ENCODE data around the gene ARHGEF2. TPM values are rescaled to one million over a fixed set of nuclear protein-coding genes. Genes with fewer than 3 reads are reported as not detected.
A peak's percentile ranks its signal among the peaks of the same experiment; 100 is the strongest.

ARHGEF2 gene
- total RNA-seq, 1 experiment from 2014 or later, result 85.0 TPM

DNA sequence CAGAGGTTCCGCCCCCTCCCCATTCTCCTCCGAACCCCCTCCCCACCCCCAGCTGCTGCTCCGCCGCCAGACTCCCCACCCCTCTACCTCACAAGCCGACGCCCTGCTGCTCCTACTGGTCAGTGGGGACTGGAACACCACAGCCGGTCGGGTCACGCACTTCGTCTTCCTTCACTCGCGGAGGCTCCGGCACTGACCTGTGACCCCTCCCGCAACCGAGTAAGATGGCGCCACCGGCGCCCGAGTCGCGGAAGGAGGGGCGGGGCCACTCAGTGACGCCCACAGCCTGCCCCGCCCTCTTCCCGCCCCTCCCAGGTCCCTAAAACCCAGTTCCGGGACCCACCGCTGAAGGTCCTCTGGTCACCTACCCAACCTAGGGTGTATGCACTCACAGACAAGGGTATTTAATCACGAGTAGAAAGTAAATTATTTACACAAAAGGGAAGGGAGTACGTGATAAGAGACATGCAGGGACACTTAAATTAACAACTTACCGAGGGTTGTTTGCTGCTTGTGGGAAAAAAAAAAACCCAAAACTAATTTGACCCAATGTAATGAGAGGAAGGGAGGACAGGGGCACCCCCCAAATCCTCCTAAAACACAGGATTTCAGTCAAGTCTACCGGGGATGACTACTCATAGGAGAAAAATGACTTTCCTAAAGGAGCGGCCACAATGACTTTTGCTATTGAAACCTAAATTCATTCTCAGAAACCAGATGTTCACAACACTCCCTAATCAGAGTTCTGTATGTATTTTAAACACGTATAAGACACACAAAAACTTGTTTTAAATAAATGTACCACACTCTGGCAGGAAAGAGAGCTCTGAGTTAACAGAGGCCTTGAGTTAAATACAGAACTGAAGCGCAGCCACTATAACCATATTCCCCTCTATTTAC lies 66.9 kb downstream of the ARHGEF2 start, which contains the start of gene RIT1:
Gene RIT1 (minus strand): TSS at position 194 of the 900 bp plus-strand sequence. CDS start 588 bp downstream, outside the sequence.
- H3K36me3 ChIP-seq (ENCODE audit: low read depth), result peaks cover 56% of the 10 kb centered on the region
- DNase-seq, result peak; percentile 69 to 81

GRCh38 chr1:155910621-155911121 lies 67.7 kb downstream of the ARHGEF2 start:
- BruUV-seq (replicated peaks), result no TSS peak
- CTCF ChIA-PET, result interaction anchor here (0.6 kb wide), 1 partner anchor 259 kb away, joined by 8 read pairs; no protein-coding TSS in a partner anchor
- Histone ChIP-seq H3K4me3 (peak overlapping the region; percentile 73), H3K9me2 (ENCODE audit: insufficient read depth) (no peaks in the 10 kb centered on the region), H4K20me1 (ENCODE audit: insufficient read depth) (peaks cover 5% of the 10 kb centered on the region), H2AFZ (peak overlapping the region; percentile 55; the same call in 1 of the 2 replicates), H3K27me3 (ENCODE audit: insufficient read depth, low read depth) (no peaks in the 10 kb centered on the region), H3K4me2 (peak overlapping the region; percentile 87), H3K4me1 (replicated peaks; ENCODE audit: insufficient read depth) (peaks cover 45% of the 10 kb centered on the region), H3K27ac (peak overlapping the region; percentile 94), H3K79me2 (ENCODE audit: low read depth) (peaks cover 36% of the 10 kb centered on the region), H3K36me3 (ENCODE audit: low read depth) (peaks cover 55% of the 10 kb centered on the region), H3K9me3 (ENCODE audit: insufficient read depth, low read depth) (no peaks in the 10 kb centered on the region), H3F3A (ENCODE audit: insufficient read depth, low read depth) (peaks cover 68% of the 10 kb centered on the region)
- POLR2A ChIA-PET (ENCODE audit: unreplicated experiment), result no interaction called here
- intact Hi-C loops (cut with micrococcal nuclease; ENCODE audit: unreplicated experiment), result loop anchor here (2.0 to 5.0 kb wide), 2 partner anchors 18 to 53 kb away; partner anchors contain the start of genes GON4L and SYT11
- no peak for TF ChIP-seq CTCF (conservative IDR thresholded peaks at IDR 0.05)
- no peak for TF ChIP-seq EZH2 (IDR thresholded peaks at IDR 0.05; ENCODE audit: low read depth)
- peak in 1 of 2 experiments; percentile 39 for DNase-seq

More for the DNA sequence above, 66.9 kb downstream of the ARHGEF2 start, which contains the start of gene RIT1:
- Histone ChIP-seq H3K27me3 (ENCODE audit: insufficient read depth, low read depth) (no peaks in the 10 kb centered on the region), H3K9me2 (ENCODE audit: insufficient read depth) (no peaks in the 10 kb centered on the region), H3K9me3 (ENCODE audit: insufficient read depth, low read depth) (no peaks in the 10 kb centered on the region), H3F3A (ENCODE audit: insufficient read depth, low read depth) (peaks cover 75% of the 10 kb centered on the region), H4K20me1 (ENCODE audit: insufficient read depth) (peaks cover 9% of the 10 kb centered on the region), H2AFZ (peak within 1 kb of the TSS; percentile 55; the same call in 1 of the 2 replicates), H3K4me2 (peak within 1 kb of the TSS; percentile 87), H3K27ac (peak within 1 kb of the TSS; percentile 94), H3K4me1 (replicated peaks; ENCODE audit: insufficient read depth) (peaks cover 45% of the 10 kb centered on the region), H3K79me2 (ENCODE audit: low read depth) (peaks cover 36% of the 10 kb centered on the region), H3K4me3 (peak within 1 kb of the TSS; percentile 73)
- ChIA-PET CTCF (no interaction called here), POLR2A (ENCODE audit: unreplicated experiment) (interaction anchor here (0.7 kb wide), 1 partner anchor 171 kb away, joined by 3 read pairs; no protein-coding TSS in a partner anchor)
- intact Hi-C loops (cut with micrococcal nuclease; ENCODE audit: unreplicated experiment), result loop anchor here (2.0 to 5.0 kb wide), 2 partner anchors 19 to 54 kb away; partner anchors contain the start of genes GON4L and SYT11
- BruUV-seq (replicated peaks), result TSS peak; percentile 78
- TF ChIP-seq CTCF (conservative IDR thresholded peaks at IDR 0.05) (no peak), EZH2 (IDR thresholded peaks at IDR 0.05; ENCODE audit: low read depth) (no peak)

GRCh38 chr1:155909894-155910293 lies 68.5 kb downstream of the ARHGEF2 start:
- BruUV-seq (replicated peaks), result no TSS peak
- peaks cover 56% of the 10 kb centered on the region for H3K36me3 ChIP-seq (ENCODE audit: low read depth)
- no peaks in the 10 kb centered on the region for H3K9me2 ChIP-seq (ENCODE audit: insufficient read depth)
- H3K79me2 ChIP-seq (ENCODE audit: low read depth), result peaks cover 36% of the 10 kb centered on the region
- peaks cover 5% of the 10 kb centered on the region for H4K20me1 ChIP-seq (ENCODE audit: insufficient read depth)
- DNase-seq, result peak; percentile 66 to 94
- peak overlapping the region; percentile 73 for H3K4me3 ChIP-seq
- peak overlapping the region; percentile 87 for H3K4me2 ChIP-seq
- peak overlapping the region; percentile 94 for H3K27ac ChIP-seq
- POLR2A ChIA-PET (ENCODE audit: unreplicated experiment), result interaction anchor here (0.6 to 0.8 kb wide), 2 partner anchors 16 to 1997 kb away, joined by 3 read pairs; no protein-coding TSS in a partner anchor
- H3K27me3 ChIP-seq (ENCODE audit: insufficient read depth, low read depth), result no peaks in the 10 kb centered on the region
- H3K4me1 ChIP-seq (replicated peaks; ENCODE audit: insufficient read depth), result peaks cover 45% of the 10 kb centered on the region
- intact Hi-C loops (cut with micrococcal nuclease; ENCODE audit: unreplicated experiment), result loop anchor here (2.0 to 5.0 kb wide), 2 partner anchors 17 to 53 kb away; partner anchors contain the start of genes GON4L and SYT11
- H3F3A ChIP-seq (ENCODE audit: insufficient read depth, low read depth), result peaks cover 60% of the 10 kb centered on the region
- no peaks in the 10 kb centered on the region for H3K9me3 ChIP-seq (ENCODE audit: insufficient read depth, low read depth)
- CTCF ChIA-PET, result interaction anchor here (0.6 kb wide), 1 partner anchor 259 kb away, joined by 8 read pairs; no protein-coding TSS in a partner anchor
- TF ChIP-seq EZH2 (IDR thresholded peaks at IDR 0.05; ENCODE audit: low read depth) (no peak), CTCF (conservative IDR thresholded peaks at IDR 0.05) (no peak)
- no peak overlapping the region for H2AFZ ChIP-seq

Data from PC-9 (cell line).